OCI-LY7 (cell line): ENCODE measurements around the gene SERPINA6.

Experiments
- CTCF ChIP-seq: fragments of 200-600 bp; sonication (generic); conservative IDR thresholded peaks from 2 replicates; pipeline ENCODE4 v1.5.1; 2014; ENCODE audit warnings: mild to moderate bottlenecking, antibody characterized with exemption, low read length, moderate library complexity, mixed read lengths
- EZH2phosphoT487 ChIP-seq: fragments of 200-600 bp; sonication (generic); IDR thresholded peaks from 2 replicates; pipeline ENCODE4 v1.6.1; 2018; ENCODE audit warnings: low read depth, borderline replicate concordance, mild to moderate bottlenecking, mixed run types, antibody characterized with exemption, low read length, moderate library complexity, mixed read lengths

GRCh38 chr14:94356379-94357056, 33.4 kb upstream of the SERPINA6 start:
- TF ChIP-seq EZH2phosphoT487, result no peak
- no peak for TF ChIP-seq CTCF
